Stimulated activated naive CD4-positive, alpha-beta T cell (primary cell): ENCODE results near the gene UQCRQ.

ENCODE experiments used
- DNase-seq, 6 experiments: peaks; one replicate each; lab custom pipeline; 2025; lab: John Stamatoyannopoulos, UW

The UQCRQ gene

GRCh38 chr5:132871459-132872284 is 5.2 kb downstream of the UQCRQ start:
- no peak for DNase-seq

- no peak for DNase-seq
Measured at GRCh38 chr5:132872788-132873118, 6.3 kb downstream of the UQCRQ start.

- DNase-seq: no peak
Measured at GRCh38 chr5:132873119-132873929, 6.9 kb downstream of the UQCRQ start, which contains the start of gene LEAP2. TSS of gene LEAP2 (plus strand) at chr5:132873668. CDS start at chr5:132873695, 27 bp downstream.

- no peak for DNase-seq
Measured at GRCh38 chr5:132873930-132874271, 7.5 kb downstream of the UQCRQ start.

GRCh38 chr5:132876020-132876759 is 9.7 kb downstream of the UQCRQ start:
- no peak for DNase-seq

- no peak for DNase-seq
Measured at GRCh38 chr5:132877466-132877865, 11.0 kb downstream of the UQCRQ start.

GRCh38 chr5:132877938-132878337 is 11.5 kb downstream of the UQCRQ start:
- no peak for DNase-seq

DNA sequence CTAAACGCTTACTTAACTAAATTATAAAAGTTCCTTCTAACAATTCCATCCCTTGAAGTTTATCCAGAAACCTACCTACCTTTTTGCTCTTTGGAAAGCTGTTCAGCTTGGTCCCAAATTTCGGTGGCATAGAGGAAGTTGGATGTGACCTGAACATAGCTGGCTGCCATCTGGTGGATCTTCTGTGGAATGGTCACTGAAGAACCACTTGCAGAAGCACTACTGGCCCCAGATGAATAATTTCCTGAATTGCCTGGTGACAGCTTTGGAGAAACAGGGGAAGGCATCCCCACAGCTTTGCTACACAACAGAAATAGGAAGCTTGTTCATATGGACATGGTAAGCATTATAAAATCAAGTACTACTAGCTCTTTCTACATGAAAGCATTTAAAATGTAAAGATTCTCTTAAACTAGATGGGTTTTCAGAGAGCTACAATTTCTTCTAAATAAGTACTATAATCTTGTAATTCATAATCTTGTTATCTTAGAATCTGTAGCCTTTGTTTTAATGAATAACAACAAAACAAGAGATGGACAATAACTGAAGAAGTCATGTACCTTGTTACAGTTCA is 16.9 kb downstream of the UQCRQ start:
- DNase-seq: peak in 2 of 6 experiments; percentile 20 to 32

- DNase-seq: no peak
Measured at GRCh38 chr5:132884548-132884947, 18.1 kb downstream of the UQCRQ start.

- no peak for DNase-seq
Measured at GRCh38 chr5:132886064-132886823, 19.8 kb downstream of the UQCRQ start.

GRCh38 chr5:132887283-132887682 is 20.8 kb downstream of the UQCRQ start:
- no peak for DNase-seq

GRCh38 chr5:132889501-132889900 is 23.1 kb downstream of the UQCRQ start:
- DNase-seq: no peak

DNA sequence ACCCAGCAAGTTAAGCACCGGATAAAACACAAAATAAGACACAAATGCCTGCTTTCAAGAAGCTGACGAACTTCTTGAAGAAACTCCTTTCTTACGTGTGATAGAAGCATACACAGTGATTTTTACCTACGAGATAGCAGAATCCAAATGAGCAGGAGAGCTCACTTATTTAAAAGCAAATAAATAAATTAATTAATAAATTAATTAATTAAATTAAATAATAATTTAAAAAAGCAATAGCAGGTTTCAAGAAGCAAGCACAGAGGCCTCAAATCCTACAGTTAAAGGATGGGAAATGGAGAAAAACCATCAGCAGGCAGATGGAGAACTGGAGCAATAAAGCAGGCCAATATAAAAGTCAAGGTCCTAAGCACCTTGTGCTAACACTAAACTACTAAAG is 24.4 kb downstream of the UQCRQ start:
- DNase-seq: no peak

DNA sequence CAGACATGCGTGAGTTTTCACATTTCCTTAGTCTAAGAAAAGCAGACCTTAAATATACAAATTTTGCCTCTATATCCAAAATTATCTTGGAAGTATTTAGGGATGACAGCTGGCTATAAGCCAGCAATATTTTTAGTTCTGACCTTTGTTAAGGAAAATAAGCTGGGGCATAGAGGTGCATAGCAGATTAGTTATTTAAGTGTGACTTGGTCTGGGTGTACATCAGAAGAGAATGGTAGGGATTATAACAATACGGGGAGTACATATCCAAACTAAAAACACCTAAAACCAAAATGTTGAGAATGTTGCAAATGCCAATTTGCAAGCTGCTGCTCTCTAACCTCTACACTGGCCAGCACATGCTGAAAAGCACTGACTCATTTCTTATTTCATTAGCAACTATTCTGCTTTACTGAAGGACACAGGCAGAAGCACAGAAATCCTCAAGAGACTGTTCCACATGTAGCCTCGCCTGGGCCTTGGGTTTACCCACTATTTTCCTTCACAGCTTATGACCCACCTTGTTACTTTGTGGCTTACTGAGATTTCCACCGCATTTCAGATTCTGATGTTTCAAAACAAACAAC is 29.4 kb downstream of the UQCRQ start:
- DNase-seq: no peak

GRCh38 chr5:132896685-132897084 is 30.2 kb downstream of the UQCRQ start:
- DNase-seq: no peak

GRCh38 chr5:132898094-132898493 is 31.7 kb downstream of the UQCRQ start:
- no peak for DNase-seq

DNA sequence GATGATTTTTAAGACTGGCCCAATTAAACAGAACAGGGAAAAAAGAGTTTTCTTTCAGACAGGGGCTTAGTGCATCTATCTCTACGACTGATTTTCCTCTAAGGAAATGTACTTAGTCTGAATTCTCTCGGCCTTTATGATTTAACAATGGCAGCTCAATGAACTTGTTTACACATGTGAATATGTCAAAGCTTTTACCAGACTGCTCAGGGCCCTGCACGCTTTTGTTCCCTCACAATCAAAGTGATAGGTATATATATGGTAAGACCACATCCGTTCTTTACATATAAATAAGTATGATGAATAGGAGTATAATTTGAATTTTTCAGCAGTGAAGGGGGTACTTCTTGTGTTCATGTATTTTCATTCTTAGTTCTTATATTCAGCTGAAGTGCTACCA is 34.6 kb downstream of the UQCRQ start:
- no peak for DNase-seq

- DNase-seq: no peak
Measured at GRCh38 chr5:132901730-132902129, 35.3 kb downstream of the UQCRQ start.

GRCh38 chr5:132905938-132906337 is 39.5 kb downstream of the UQCRQ start:
- DNase-seq: no peak

DNA sequence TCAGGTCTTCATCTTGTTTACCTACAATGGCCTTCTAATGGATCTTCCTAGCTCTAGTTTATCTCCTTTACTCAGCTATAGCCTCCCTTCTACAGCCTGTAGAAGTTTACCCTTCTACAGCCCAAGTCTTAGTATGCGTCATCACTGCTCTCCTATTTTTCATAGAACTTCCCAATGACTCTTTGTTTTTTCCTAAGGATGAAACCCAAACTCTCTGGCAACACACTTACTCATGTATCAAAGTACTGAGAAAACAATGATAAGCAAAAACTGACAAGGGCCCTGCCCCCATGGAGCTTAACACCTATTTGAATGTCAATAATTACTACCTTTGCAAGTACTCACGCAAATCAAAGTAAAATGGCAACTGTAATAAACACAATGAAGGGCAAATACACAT is 40.7 kb downstream of the UQCRQ start:
- DNase-seq: no peak

GRCh38 chr5:132909702-132910101 is 43.3 kb downstream of the UQCRQ start:
- no peak for DNase-seq
